CD1c-positive myeloid dendritic cell (primary cell): ENCODE measurements around the gene VPS29.
A peak's percentile ranks its signal among the peaks of the same experiment; 100 is the strongest.
"Not testable (repeated sequence)": the region's sequence is repeated elsewhere in the genome, so short reads cannot be mapped to it uniquely, and the experiment has no call there.

Experiments
- DNase-seq: peaks from one replicate; pipeline ENCODE4 v3.0.0-alpha.2; 2016; ENCODE audit errors: extremely low spot score

VPS29 gene

DNA sequence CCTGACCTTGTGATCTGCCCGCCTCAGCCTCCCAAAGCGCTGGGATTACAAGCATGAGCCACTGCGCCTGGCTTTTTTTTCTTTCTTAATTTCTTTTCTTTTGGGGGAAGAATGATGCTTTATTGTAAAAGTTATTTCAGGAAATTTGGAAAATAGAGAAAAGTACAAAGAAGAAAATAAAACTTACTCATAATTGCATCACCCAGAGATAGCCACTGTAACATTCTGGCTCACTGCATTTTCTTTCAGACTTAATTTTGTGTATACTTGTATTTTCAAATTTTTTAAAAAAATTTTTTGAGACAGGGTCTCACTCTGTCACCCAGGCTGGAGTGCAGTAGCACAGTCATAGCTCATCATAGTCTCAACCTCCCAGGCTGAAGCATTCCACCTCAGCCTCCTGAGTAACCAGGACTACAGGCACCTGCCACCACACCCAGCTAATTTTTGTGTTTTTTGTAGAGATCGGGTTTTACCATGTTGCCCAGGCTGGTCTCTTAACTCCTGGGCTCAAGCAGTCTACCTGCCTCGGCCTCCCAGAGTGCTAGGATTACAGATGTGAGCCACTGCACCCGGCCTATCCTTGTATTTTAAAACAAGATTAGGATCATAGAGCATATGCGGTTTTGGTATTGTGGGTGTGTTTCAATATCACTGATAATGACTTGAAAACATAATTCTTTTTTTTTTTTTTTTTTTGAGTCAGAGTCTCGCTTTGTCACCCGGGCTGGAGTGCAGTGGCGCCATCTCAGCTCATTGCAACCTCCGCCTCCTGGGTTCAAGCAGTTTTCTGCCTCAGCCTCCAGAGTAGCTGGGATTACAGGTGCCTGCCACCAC, 19.2 kb upstream of the VPS29 start:
- not testable (repeated sequence) for DNase-seq

GRCh38 chr12:110518014-110518413, 16.1 kb upstream of the VPS29 start:
- DNase-seq: not testable (repeated sequence)

DNA sequence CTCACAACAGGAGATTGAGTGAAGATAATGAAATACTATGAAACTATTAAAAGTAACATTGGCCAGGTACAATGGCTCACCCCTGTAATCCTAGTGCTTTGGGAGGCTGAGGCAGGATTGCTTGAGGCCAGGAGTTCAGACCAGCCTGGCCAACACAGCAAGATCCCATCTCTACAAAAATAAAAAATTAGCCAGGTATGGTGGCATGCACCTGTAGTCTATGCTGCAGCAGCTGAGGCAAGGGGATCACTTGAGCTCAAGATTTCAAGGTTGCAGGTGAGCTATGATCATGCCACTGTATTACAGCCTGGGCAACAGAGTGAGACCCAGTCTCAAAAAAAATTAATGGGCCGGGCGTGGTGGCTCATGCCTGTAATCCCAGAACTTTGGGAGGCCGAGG, 15.1 kb upstream of the VPS29 start:
- DNase-seq: no peak

GRCh38 chr12:110514363-110514762, 12.5 kb upstream of the VPS29 start:
- DNase-seq: no peak

GRCh38 chr12:110513842-110514241, 11.9 kb upstream of the VPS29 start:
- DNase-seq: no peak

- DNase-seq: no peak
These were observed 6.2 kb upstream of the VPS29 start for GRCh38 chr12:110508071-110508586.

DNA sequence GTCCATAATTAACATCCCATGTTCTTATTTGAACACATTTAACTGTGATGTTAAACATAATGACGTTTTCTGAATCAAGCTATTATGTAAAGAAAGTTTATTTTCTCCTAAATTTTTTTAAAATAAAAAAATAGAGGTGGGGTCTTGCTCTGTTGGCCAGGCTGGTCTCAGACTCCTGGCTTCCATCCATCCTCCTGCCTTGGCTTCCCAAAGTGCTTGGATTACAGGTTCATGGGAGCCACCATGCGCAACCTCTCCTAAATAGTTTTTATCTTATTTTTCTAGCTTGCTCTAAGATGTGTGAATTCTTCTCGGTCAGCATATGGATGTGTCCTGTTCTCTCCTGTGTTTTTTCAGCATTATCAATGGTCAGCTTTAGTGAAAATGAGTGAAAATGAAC, 3.4 kb upstream of the VPS29 start:
- DNase-seq: no peak

DNA sequence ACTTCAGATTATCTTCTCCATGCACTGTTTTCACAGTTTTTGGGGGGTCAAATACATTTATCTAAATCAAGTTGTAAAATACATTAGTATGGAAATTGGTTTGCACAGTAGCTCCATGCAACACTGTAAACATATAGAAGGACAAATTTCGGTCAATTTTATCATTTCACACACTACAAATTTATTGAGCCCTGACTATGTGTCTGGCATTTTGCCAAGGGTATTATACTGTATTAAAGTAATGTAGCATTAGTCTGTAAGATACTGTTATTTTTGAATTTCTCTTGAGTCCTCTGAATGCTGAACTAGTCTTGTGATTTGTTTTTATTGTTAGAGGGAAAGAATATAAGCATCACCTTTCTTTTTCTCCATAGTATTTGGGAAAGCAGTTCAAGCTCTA, 1.5 kb upstream of the VPS29 start:
- DNase-seq: no peak

- DNase-seq: peak; percentile 64
These were observed 536 bp downstream of the VPS29 start for GRCh38 chr12:110501399-110501751.

GRCh38 chr12:110498984-110499706, 2.8 kb downstream of the VPS29 start:
- peak; percentile 57 for DNase-seq

- DNase-seq: no peak
These were observed 26.5 kb downstream of the VPS29 start for GRCh38 chr12:110475426-110475825.

- peak; percentile 99 for DNase-seq
These were observed 33.5 kb downstream of the VPS29 start, which contains the start of the genes FAM216A and GPN3 for GRCh38 chr12:110468214-110469048. Gene FAM216A, plus strand, starts transcription at chr12:110468845. Its CDS starts 31 bp downstream, at chr12:110468876. Gene GPN3, minus strand, starts transcription at chr12:110468257. Its CDS starts 54 bp downstream, at chr12:110468203.

DNA sequence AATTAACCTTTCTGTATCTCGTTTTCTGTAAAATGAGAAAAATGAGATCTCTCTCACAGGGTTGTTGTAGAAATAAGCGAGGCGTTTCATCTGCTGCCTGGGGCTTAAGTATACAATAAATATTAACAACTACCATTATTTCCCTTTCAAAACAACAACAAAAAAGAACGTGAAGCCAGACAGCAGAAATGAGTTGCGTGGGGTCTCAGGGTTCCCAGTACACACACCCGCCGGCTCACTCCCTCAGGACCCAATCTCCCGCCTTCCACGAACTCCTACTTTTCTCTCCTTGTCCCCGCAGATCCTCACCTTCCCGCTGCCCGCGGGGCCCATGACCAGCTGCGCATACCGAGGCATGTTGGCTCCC, 34.1 kb downstream of the VPS29 start:
- no peak for DNase-seq

- DNase-seq: no peak
These were observed 35.1 kb downstream of the VPS29 start for GRCh38 chr12:110466791-110467190.

DNA sequence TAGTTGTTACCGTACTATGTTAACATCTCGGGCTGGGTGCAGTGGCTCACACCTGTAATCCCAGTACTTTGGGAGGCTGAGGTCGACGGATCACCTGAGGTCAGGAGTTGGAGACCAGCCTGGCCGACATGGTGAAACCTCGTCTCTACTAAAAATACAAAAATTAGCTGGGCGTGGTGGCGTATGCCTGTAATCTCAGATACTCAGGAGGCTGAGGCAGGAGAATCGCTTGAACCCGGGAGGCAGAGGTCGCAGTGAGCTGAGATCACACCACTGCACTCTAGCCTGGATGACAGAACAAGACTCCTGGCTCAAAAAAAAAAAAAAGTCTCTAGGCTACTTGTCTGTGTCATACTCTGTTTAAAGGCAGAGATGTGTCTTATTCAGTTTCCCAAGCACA, 36.1 kb downstream of the VPS29 start:
- DNase-seq: not testable (repeated sequence)

DNA sequence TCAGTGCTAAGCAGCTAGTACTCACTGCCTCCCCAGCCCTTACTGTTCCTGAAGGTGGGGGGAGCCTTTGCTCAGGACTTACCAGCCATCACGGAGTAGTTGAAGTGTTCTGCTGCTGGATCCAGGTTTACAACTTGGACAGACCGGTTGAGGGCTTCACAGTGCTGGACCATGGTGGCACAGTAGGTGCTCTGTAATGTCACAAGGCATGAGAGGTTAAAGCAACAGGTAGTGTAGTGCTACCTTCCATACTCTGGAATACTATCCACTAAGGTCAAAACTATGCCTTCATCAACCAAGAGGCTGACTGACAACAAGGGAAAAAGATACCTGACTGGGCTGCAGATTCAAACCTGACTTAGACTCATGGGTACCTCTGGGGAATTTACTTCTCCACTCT, 36.9 kb downstream of the VPS29 start:
- DNase-seq: no peak

GRCh38 chr12:110461189-110461588, 40.7 kb downstream of the VPS29 start:
- DNase-seq: not testable (repeated sequence)

GRCh38 chr12:110458756-110459155, 43.2 kb downstream of the VPS29 start:
- DNase-seq: no peak

GRCh38 chr12:110453569-110454296, 48.2 kb downstream of the VPS29 start:
- DNase-seq: no peak

DNA sequence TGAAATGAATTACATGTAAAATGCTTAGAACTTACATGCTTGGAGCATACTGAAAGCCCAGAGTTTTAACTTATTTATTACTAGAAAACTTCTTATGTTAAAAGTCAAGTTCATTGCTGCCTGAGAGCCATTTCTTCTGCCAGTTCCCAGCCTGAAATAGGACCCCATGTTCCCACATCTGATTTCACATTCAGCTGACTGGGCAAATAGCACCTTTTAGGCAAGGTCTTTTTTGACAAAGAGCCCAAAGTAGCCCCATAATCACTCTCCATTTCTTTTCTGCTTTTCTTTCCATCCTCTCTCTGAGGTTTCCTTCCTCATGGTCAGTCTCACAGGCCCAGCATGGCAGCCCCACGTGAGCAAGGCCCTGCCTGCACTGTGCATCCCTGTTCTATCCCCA, 50.6 kb downstream of the VPS29 start:
- DNase-seq: no peak

DNA sequence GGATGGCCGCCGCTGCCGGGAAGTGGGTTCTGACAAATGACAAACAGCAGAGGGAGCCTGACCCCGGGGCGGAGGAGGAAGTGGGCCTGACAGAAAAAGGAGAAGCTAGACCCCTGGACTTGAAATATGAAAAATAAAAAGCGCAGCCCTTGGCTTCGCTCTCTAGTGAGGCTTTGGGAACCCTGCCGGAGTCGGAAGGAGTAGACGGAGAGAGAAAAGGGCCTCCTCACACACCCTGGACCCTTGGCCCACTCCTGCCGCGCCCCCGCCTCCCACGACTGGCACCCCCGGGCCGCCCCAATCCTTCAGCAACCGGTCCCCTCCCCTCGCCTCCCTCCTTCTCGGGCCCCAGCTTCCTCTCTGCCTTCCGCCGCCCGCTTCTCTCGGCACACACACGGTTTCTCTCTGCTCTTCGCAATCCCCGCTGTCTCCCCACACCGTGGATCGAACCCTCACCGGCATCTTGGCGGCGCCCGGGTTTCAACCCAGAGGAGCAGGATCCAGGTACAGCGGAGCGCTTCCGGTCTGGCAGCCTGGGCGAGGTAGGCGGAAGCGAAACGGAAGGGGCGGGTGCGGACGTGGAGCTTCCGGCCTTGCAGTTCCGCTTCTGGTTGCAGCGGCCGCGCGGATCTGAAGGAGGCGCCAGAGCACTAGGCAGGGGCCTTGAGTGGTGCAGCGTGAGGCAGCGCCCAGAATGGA, 52.0 kb downstream of the VPS29 start, which contains the start of gene ARPC3:
Gene ARPC3 (minus strand): TSS at position 539 of the 699 bp plus-strand sequence. CDS start 77 bp downstream, at position 462.
- DNase-seq: peak; percentile 98
